Measurements from ENCODE around the gene CNTN6.

GRCh38 chr3:1183320-1184048 is 90.7 kb downstream of the CNTN6 start:
- TF ChIP-seq CTCF (IDR thresholded peaks at IDR 0.05) = no peak
- TF ChIP-seq EZH2 (IDR thresholded peaks at IDR 0.05) = no peak
- no peak for TF ChIP-seq EZH2phosphoT487 (IDR thresholded peaks at IDR 0.05)
